HEK293 (cell line): ENCODE measurements around the gene WWOX.

Source experiments
- CTCF ChIA-PET: fragments of 350-600 bp; formaldehyde crosslinking; extraction: SDS; loops from one replicate; lab custom pipeline; 2021; ENCODE audit warnings: antibody characterized with exemption; lab: Yijun Ruan, JAX
- POLR2A ChIA-PET: fragments of 300-600 bp; formaldehyde crosslinking; extraction: SDS; loops from one replicate; lab custom pipeline; 2020; ENCODE audit warnings: antibody characterized with exemption, inconsistent platforms; lab: Yijun Ruan, JAX
- H3K27ac ChIP-seq: fragments of 200-500 bp; sonication (Bioruptor generic); 2 replicates; pipeline ENCODE4 v1.5.1; 2014; ENCODE audit warnings: low read depth, low read length, control low read depth, inconsistent platforms; ENCODE audit errors: extremely low read depth
- H3K36me3 ChIP-seq, 2 experiments: fragments of 200-500 bp in 1 of 2; sonication (Bioruptor generic) in 1 of 2; 1 replicate in 1 of 2; 2 replicates in 1 of 2; pipeline ENCODE4 v1.5.1; 2014 to 2017; ENCODE audit warnings: inconsistent platforms in 2 of 2, low read length in 2 of 2; ENCODE audit not compliant: control insufficient read depth in 2 of 2, insufficient read depth in 1 of 2
- H3K4me1 ChIP-seq: fragments of 200-500 bp; sonication (Bioruptor generic); 2 replicates; pipeline ENCODE4 v1.5.1; 2014; ENCODE audit warnings: mild to moderate bottlenecking, low read length, inconsistent platforms; ENCODE audit not compliant: control insufficient read depth, insufficient read depth
- H3K4me3 ChIP-seq: 2 replicates; pipeline ENCODE4 v1.5.1; 2011; ENCODE audit warnings: low read depth, mild to moderate bottlenecking, control low read depth, low read length, moderate library complexity
- H3K9me3 ChIP-seq: fragments of 200-500 bp; sonication (Bioruptor generic); 2 replicates; pipeline ENCODE4 v1.5.1; 2014; ENCODE audit warnings: low read depth, low read length, inconsistent platforms; ENCODE audit not compliant: control insufficient read depth, insufficient read depth
- GLI2 ChIP-seq: fragments of 450-650 bp; formaldehyde crosslinking; IDR thresholded peaks from 2 replicates; pipeline ENCODE4; 2017; ENCODE audit warnings: missing biosample characterization, missing genetic modification characterization, low read depth, borderline replicate concordance
- HOXD13 ChIP-seq: sonication (generic); formaldehyde crosslinking; IDR thresholded peaks from 2 replicates; pipeline ENCODE4 v1.8.0; 2022; ENCODE audit warnings: missing genetic modification reagents, borderline replicate concordance
- SCRT1 ChIP-seq: fragments of 450-650 bp; formaldehyde crosslinking; IDR thresholded peaks from 2 replicates; pipeline ENCODE4 v1.5.1; 2016; ENCODE audit warnings: missing biosample characterization, missing genetic modification characterization, borderline replicate concordance
- SCRT2 ChIP-seq: fragments of 450-650 bp; formaldehyde crosslinking; IDR thresholded peaks from 2 replicates; pipeline ENCODE4 v1.5.1; 2016; ENCODE audit warnings: missing biosample characterization, missing genetic modification characterization
- TCF7L2 ChIP-seq: IDR thresholded peaks from 2 replicates; pipeline ENCODE4 v1.6.1; 2011; ENCODE audit warnings: low read depth, mild to moderate bottlenecking, inconsistent platforms, low read length, moderate library complexity, borderline replicate concordance
- ZBTB21 ChIP-seq: fragments of 450-650 bp; formaldehyde crosslinking; IDR thresholded peaks from 2 replicates; pipeline ENCODE4 v1.5.1; 2017; ENCODE audit warnings: missing biosample characterization, missing genetic modification characterization
- ZNF175 ChIP-seq: fragments of 450-650 bp; formaldehyde crosslinking; IDR thresholded peaks from 2 replicates; pipeline ENCODE4 v1.5.1; 2016; ENCODE audit warnings: missing biosample characterization, missing genetic modification characterization
- ZNF335 ChIP-seq: fragments of 450-650 bp; formaldehyde crosslinking; conservative IDR thresholded peaks from 2 replicates; pipeline ENCODE4 v1.5.1; 2016; ENCODE audit warnings: missing biosample characterization, missing genetic modification characterization
- ZNF350 ChIP-seq: fragments of 450-650 bp; formaldehyde crosslinking; IDR thresholded peaks from 2 replicates; pipeline ENCODE4 v1.5.0; 2017; ENCODE audit warnings: missing biosample characterization, mild to moderate bottlenecking, missing genetic modification characterization
- ZNF354C ChIP-seq: fragments of 450-650 bp; formaldehyde crosslinking; IDR thresholded peaks from 2 replicates; pipeline ENCODE4 v1.5.1; 2016; ENCODE audit warnings: missing biosample characterization, missing genetic modification characterization, low read depth, borderline replicate concordance
- ZNF48 ChIP-seq: fragments of 450-650 bp; formaldehyde crosslinking; IDR thresholded peaks from 2 replicates; pipeline ENCODE4 v1.5.1; 2016; ENCODE audit warnings: missing biosample characterization, missing genetic modification characterization
- ZNF621 ChIP-seq: fragments of 450-650 bp; formaldehyde crosslinking; IDR thresholded peaks from 2 replicates; pipeline ENCODE4 v1.5.1; 2017; ENCODE audit warnings: missing biosample characterization, missing genetic modification characterization
- ZNF843 ChIP-seq: fragments of 450-650 bp; formaldehyde crosslinking; IDR thresholded peaks from 2 replicates; pipeline ENCODE4 v1.5.1; 2016; ENCODE audit warnings: missing biosample characterization, missing genetic modification characterization
- ZSCAN23 ChIP-seq: fragments of 450-650 bp; formaldehyde crosslinking; IDR thresholded peaks from 2 replicates; pipeline ENCODE4 v1.5.1; 2016; ENCODE audit warnings: missing biosample characterization, missing genetic modification characterization
- TF ChIP-seq, protein P1 (sequence below): fragments of 450-650 bp; formaldehyde crosslinking; IDR thresholded peaks from 2 replicates; pipeline ENCODE4 v1.5.1; 2016; ENCODE audit warnings: missing biosample characterization, missing genetic modification characterization
- TF ChIP-seq, protein P2 (sequence below): fragments of 450-650 bp; formaldehyde crosslinking; conservative IDR thresholded peaks from 2 replicates; pipeline ENCODE4 v1.5.1; 2016; ENCODE audit warnings: low read depth, missing biosample characterization, missing genetic modification characterization
- TF ChIP-seq, protein P3 (sequence below): fragments of 450-650 bp; formaldehyde crosslinking; IDR thresholded peaks from 2 replicates; pipeline ENCODE4 v1.5.1; 2016; ENCODE audit warnings: missing biosample characterization, missing genetic modification characterization
- TF ChIP-seq, protein P4 (sequence below): fragments of 450-650 bp; formaldehyde crosslinking; optimal IDR thresholded peaks from 2 replicates; pipeline ENCODE3; 2016; ENCODE audit warnings: missing biosample characterization, mild to moderate bottlenecking, missing genetic modification characterization

Gene WWOX

DNA sequence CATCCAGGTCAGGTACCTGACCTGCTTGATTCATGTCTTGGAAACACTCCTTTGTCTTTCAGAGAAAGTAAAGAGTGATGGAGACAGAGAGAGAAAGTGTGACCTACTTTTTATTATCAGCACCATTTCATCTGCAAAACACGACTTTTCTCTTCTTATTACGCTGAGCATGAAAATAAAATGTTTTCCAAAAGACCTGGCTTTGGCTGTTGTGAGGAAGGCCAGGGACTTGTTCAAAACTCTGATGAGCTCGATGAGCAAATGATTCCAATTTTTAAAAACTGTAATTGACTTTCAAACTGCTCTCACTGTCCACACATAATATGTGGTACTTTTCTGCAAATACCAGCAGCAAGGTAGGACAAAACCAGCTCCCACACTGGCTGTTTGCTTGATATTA lies 821.2 kb downstream of the WWOX start:
- CTCF ChIA-PET = interaction anchor here (0.6 kb wide), 3 partner anchors 34 to 693 kb away, joined by 3 to 4 read pairs (median 3); no protein-coding TSS in a partner anchor
- TF ChIP-seq, protein P1, sequence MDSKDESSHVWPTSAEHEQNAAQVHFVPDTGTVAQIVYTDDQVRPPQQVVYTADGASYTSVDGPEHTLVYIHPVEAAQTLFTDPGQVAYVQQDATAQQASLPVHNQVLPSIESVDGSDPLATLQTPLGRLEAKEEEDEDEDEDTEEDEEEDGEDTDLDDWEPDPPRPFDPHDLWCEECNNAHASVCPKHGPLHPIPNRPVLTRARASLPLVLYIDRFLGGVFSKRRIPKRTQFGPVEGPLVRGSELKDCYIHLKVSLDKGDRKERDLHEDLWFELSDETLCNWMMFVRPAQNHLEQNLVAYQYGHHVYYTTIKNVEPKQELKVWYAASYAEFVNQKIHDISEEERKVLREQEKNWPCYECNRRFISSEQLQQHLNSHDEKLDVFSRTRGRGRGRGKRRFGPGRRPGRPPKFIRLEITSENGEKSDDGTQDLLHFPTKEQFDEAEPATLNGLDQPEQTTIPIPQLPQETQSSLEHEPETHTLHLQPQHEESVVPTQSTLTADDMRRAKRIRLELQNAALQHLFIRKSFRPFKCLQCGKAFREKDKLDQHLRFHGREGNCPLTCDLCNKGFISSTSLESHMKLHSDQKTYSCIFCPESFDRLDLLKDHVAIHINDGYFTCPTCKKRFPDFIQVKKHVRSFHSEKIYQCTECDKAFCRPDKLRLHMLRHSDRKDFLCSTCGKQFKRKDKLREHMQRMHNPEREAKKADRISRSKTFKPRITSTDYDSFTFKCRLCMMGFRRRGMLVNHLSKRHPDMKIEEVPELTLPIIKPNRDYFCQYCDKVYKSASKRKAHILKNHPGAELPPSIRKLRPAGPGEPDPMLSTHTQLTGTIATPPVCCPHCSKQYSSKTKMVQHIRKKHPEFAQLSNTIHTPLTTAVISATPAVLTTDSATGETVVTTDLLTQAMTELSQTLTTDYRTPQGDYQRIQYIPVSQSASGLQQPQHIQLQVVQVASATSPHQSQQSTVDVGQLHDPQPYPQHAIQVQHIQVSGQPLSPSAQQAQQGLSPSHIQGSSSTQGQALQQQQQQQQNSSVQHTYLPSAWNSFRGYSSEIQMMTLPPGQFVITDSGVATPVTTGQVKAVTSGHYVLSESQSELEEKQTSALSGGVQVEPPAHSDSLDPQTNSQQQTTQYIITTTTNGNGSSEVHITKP = no peak
- TF ChIP-seq HOXD13 (CRISPR knock-in tag) = no peak
- TF ChIP-seq TCF7L2 = no peak
- no peak for TF ChIP-seq GLI2 (tag by site-specific recombination)
- no peak for TF ChIP-seq SCRT2 (tag by site-specific recombination)
- H3K4me3 ChIP-seq = no peak overlapping the region
- POLR2A ChIA-PET = no interaction called here
- no peaks in the 10 kb centered on the region for H3K9me3 ChIP-seq
- H3K4me1 ChIP-seq = no peaks in the 10 kb centered on the region
- no peak overlapping the region for H3K27ac ChIP-seq
- H3K36me3 ChIP-seq = no peaks in the 10 kb centered on the region

DNA sequence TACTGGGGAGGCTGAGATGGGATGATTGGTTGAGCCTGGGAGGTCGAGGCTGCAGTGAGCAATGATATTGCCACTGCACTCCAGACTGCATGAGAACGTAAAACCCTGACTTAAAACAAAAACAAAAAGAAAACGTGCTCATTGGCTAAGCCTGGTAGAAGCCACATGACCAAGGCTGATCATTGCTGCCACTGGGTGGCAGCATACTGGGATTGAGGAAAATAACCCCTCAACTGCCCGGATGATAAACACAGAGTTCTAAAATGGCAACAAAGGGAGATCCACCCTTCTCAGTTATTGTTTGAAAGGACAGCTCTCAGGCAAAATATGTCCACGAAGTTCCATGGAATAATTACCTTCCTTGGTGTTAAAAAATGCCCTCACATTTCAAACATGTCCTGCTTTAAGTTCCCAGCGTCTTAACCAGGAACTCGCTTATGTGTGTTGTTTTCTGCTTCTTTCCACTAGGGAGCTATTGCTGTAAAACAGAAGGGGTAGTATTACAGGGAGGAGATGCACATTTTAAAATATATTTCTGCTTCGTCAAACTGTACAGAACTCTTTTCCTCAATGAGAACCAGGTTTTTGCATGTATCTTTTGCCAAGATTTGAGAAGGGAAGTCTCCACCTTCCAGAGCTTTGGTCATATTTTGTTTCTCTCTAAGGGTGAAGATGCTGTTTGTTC lies 825.8 kb downstream of the WWOX start:
- ChIA-PET POLR2A (no interaction called here), CTCF (interaction anchor here (0.6 to 1.7 kb wide), 8 partner anchors 9 to 1225 kb away, joined by 3 to 6 read pairs (median 4); no protein-coding TSS in a partner anchor)
- H3K27ac ChIP-seq = no peak overlapping the region
- no peaks in the 10 kb centered on the region for H3K36me3 ChIP-seq
- TF ChIP-seq ZSCAN23 (no peak), SCRT1 (tag by site-specific recombination) (no peak), ZNF335 (tag by site-specific recombination) (no peak)
- TF ChIP-seq, all 188 proteins: peak for 0
- H3K4me3 ChIP-seq = no peak overlapping the region
- H3K9me3 ChIP-seq = no peaks in the 10 kb centered on the region
- H3K4me1 ChIP-seq = no peaks in the 10 kb centered on the region

DNA sequence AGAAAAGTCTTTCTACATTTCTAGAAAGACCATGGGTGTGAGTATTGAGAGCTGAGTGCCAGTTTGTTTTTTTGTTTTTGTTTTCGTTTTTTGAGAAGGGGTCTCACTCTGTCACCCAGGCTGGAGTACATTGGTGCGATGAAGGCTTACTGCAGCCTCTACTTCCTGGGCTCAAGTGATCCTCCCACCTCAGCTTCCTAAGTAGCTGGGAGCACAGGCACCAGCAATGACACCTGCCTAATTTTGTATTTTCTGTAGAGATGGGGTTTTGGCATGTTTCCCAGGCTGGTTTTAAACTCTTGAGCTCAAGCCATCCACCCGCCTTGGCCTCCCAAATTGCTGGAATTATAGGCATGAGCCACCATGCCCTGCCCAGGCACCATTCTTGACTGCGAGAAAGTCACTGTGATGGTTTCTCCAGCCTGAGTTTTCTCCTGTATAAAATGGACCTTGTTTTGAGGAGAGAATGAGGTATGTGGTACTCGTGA lies 827.3 kb downstream of the WWOX start:
- Histone ChIP-seq H3K4me3 (no peak overlapping the region), H3K9me3 (no peaks in the 10 kb centered on the region), H3K36me3 (no peaks in the 10 kb centered on the region), H3K27ac (no peak overlapping the region), H3K4me1 (no peaks in the 10 kb centered on the region)
- ChIA-PET CTCF (no interaction called here), POLR2A (no interaction called here)
- TF ChIP-seq ZNF621 = no peak
- no peak for TF ChIP-seq ZNF175 (tag by site-specific recombination)
- TF ChIP-seq ZNF350 (tag by site-specific recombination) = no peak
- TF ChIP-seq ZNF354C (tag by site-specific recombination) = no peak
- no peak for TF ChIP-seq ZNF48
- no peak for TF ChIP-seq ZNF843
- TF ChIP-seq, protein P2, sequence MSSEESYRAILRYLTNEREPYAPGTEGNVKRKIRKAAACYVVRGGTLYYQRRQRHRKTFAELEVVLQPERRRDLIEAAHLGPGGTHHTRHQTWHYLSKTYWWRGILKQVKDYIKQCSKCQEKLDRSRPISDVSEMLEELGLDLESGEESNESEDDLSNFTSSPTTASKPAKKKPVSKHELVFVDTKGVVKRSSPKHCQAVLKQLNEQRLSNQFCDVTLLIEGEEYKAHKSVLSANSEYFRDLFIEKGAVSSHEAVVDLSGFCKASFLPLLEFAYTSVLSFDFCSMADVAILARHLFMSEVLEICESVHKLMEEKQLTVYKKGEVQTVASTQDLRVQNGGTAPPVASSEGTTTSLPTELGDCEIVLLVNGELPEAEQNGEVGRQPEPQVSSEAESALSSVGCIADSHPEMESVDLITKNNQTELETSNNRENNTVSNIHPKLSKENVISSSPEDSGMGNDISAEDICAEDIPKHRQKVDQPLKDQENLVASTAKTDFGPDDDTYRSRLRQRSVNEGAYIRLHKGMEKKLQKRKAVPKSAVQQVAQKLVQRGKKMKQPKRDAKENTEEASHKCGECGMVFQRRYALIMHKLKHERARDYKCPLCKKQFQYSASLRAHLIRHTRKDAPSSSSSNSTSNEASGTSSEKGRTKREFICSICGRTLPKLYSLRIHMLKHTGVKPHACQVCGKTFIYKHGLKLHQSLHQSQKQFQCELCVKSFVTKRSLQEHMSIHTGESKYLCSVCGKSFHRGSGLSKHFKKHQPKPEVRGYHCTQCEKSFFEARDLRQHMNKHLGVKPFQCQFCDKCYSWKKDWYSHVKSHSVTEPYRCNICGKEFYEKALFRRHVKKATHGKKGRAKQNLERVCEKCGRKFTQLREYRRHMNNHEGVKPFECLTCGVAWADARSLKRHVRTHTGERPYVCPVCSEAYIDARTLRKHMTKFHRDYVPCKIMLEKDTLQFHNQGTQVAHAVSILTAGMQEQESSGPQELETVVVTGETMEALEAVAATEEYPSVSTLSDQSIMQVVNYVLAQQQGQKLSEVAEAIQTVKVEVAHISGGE (tag by site-specific recombination) = no peak
- TF ChIP-seq ZBTB21 (tag by site-specific recombination) = no peak
- TF ChIP-seq, protein P3, sequence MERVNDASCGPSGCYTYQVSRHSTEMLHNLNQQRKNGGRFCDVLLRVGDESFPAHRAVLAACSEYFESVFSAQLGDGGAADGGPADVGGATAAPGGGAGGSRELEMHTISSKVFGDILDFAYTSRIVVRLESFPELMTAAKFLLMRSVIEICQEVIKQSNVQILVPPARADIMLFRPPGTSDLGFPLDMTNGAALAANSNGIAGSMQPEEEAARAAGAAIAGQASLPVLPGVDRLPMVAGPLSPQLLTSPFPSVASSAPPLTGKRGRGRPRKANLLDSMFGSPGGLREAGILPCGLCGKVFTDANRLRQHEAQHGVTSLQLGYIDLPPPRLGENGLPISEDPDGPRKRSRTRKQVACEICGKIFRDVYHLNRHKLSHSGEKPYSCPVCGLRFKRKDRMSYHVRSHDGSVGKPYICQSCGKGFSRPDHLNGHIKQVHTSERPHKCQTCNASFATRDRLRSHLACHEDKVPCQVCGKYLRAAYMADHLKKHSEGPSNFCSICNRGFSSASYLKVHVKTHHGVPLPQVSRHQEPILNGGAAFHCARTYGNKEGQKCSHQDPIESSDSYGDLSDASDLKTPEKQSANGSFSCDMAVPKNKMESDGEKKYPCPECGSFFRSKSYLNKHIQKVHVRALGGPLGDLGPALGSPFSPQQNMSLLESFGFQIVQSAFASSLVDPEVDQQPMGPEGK = no peak
- TF ChIP-seq, protein P4, sequence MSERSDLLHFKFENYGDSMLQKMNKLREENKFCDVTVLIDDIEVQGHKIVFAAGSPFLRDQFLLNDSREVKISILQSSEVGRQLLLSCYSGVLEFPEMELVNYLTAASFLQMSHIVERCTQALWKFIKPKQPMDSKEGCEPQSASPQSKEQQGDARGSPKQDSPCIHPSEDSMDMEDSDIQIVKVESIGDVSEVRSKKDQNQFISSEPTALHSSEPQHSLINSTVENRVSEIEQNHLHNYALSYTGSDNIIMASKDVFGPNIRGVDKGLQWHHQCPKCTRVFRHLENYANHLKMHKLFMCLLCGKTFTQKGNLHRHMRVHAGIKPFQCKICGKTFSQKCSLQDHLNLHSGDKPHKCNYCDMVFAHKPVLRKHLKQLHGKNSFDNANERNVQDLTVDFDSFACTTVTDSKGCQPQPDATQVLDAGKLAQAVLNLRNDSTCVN (tag by site-specific recombination) = no peak
